Keratinocyte (primary cell): Measurements from ENCODE around the gene KIF11. TPM values are rescaled to one million over a fixed set of nuclear protein-coding genes. Genes with fewer than 3 reads are reported as not detected.

Experiments
- DNase-seq: peaks from one replicate; pipeline ENCODE4 v3.0.0-alpha.2; 2011; ENCODE audit warnings: low read depth, missing footprints, low spot score
- FAIRE-seq: peaks from 2 replicates; lab custom pipeline; 2011; peaks lifted over from hg19 to GRCh38; lab: Jason Lieb, UNC
- H2AFZ ChIP-seq: 2 replicates; pipeline ENCODE4 v1.6.0; 2012; ENCODE audit warnings: low read length, control low read depth, inconsistent platforms; ENCODE audit not compliant: control insufficient read depth
- H3K27ac ChIP-seq: 2 replicates; pipeline ENCODE4 v1.5.1; 2011; ENCODE audit warnings: low read length; ENCODE audit not compliant: control insufficient read depth, insufficient read depth
- H3K27me3 ChIP-seq: 3 replicates; pipeline ENCODE4 v1.6.0; 2011; ENCODE audit warnings: low read length; ENCODE audit not compliant: control insufficient read depth, insufficient read depth; ENCODE audit errors: extremely low read depth
- H3K36me3 ChIP-seq, 2 experiments: 2 replicates in 1 of 2; 3 replicates in 1 of 2; pipeline ENCODE4 v1.5.1; 2011; ENCODE audit warnings: low read length in 2 of 2, mild to moderate bottlenecking in 1 of 2; ENCODE audit not compliant: control insufficient read depth in 2 of 2, insufficient read depth in 2 of 2; ENCODE audit errors: extremely low read depth in 1 of 2
- H3K4me1 ChIP-seq: 3 replicates; pipeline ENCODE4 v1.5.1; 2011; ENCODE audit warnings: low read length; ENCODE audit not compliant: control insufficient read depth, insufficient read depth; ENCODE audit errors: extremely low read depth
- H3K4me2 ChIP-seq: 3 replicates; pipeline ENCODE4 v1.6.0; 2011; ENCODE audit warnings: low read depth, low read length; ENCODE audit not compliant: control insufficient read depth, insufficient read depth; ENCODE audit errors: extremely low read depth
- H3K4me3 ChIP-seq, 3 experiments: fragments of 200-600 bp in 1 of 3; sonication (generic) in 1 of 3; 2 replicates in 2 of 3; 3 replicates in 1 of 3; pipeline ENCODE4 v1.5.1; 2011 to 2016; ENCODE audit warnings: low read length in 3 of 3, mild to moderate bottlenecking in 3 of 3, control low read depth in 2 of 3, inconsistent platforms in 1 of 3, low read depth in 1 of 3, mixed read lengths in 1 of 3, mixed run types in 1 of 3, moderate library complexity in 1 of 3; ENCODE audit not compliant: control insufficient read depth in 2 of 3, insufficient read depth in 2 of 3; ENCODE audit errors: extremely low read depth in 1 of 3
- H3K79me2 ChIP-seq: 2 replicates; pipeline ENCODE4 v1.6.0; 2012; ENCODE audit warnings: low read length; ENCODE audit not compliant: control insufficient read depth, insufficient read depth
- H3K9ac ChIP-seq: 3 replicates; pipeline ENCODE4 v1.6.0; 2011; ENCODE audit warnings: low read length; ENCODE audit not compliant: control insufficient read depth, insufficient read depth; ENCODE audit errors: extremely low read depth
- H3K9me1 ChIP-seq: 3 replicates; pipeline ENCODE4 v1.6.0; 2011; ENCODE audit warnings: low read length; ENCODE audit not compliant: control insufficient read depth, insufficient read depth; ENCODE audit errors: extremely low read depth
- H3K9me3 ChIP-seq: 2 replicates; pipeline ENCODE4 v1.5.1; 2012; ENCODE audit warnings: low read depth, low read length; ENCODE audit not compliant: control insufficient read depth
- H4K20me1 ChIP-seq: 3 replicates; pipeline ENCODE4 v1.6.0; 2011; ENCODE audit warnings: low read length; ENCODE audit not compliant: control insufficient read depth, insufficient read depth; ENCODE audit errors: extremely low read depth
- CTCF ChIP-seq, 3 experiments: IDR thresholded peaks in 1 of 3; conservative IDR thresholded peaks in 1 of 3; optimal IDR thresholded peaks in 1 of 3; 2 replicates in 2 of 3; 3 replicates in 1 of 3; pipeline versions ENCODE3 to v1.5.1; 2011; ENCODE audit warnings: low read length in 3 of 3, mild to moderate bottlenecking in 3 of 3, moderate library complexity in 2 of 3, control low read depth in 1 of 3, inconsistent platforms in 1 of 3; ENCODE audit not compliant: insufficient read depth in 2 of 3; ENCODE audit errors: extremely low read depth in 1 of 3
- EZH2 ChIP-seq: IDR thresholded peaks from one replicate; pipeline ENCODE4 v1.6.1; 2012; ENCODE audit warnings: inconsistent platforms, mild to moderate bottlenecking, low read length, moderate library complexity
- dilution Hi-C: fragments of 300-500 bp; cut with MboI; formaldehyde crosslinking; loops from one replicate; pipeline ENCODE4 v1.7.0; 2020; ENCODE audit warnings: low sequenced_read_pairs; ENCODE audit not compliant: extremely low pct_ligation_motif_present
- polyA plus RNA-seq, 5 experiments: library from polyadenylated mRNA; depleted of rRNA in 3 of 5; stranded (reverse) in 3 of 5; stranded (forward) in 1 of 5; unstranded in 1 of 5; fragments of >200 nt; gene quantifications; 1 replicate in 1 of 5; 2 replicates in 3 of 5; 3 replicates in 1 of 5; pipeline versions ENCODE4 v1.2.1 to v1.2.3, GENCODE V29; 2011 to 2012; ENCODE audit warnings: missing spikeins in 2 of 5, low read depth in 1 of 5, low replicate concordance in 1 of 5

The KIF11 gene
- polyA plus RNA-seq, 1 donor (not counting 4 experiments of a cell fraction or from before 2014, with no cell fraction given): 10.6 TPM

- Histone ChIP-seq H3K4me2 (no peak overlapping the region), H4K20me1 (no peaks in the 10 kb centered on the region), H3K4me1 (peaks cover 7% of the 10 kb centered on the region), H3K9me3 (no peaks in the 10 kb centered on the region), H3K9me1 (no peaks in the 10 kb centered on the region), H3K79me2 (peaks cover 15% of the 10 kb centered on the region), H2AFZ (no peak overlapping the region), H3K4me3 (no peak overlapping the region), H3K9ac (no peak overlapping the region), H3K36me3 (peaks cover 0 to 2% of the 10 kb centered on the region in 2 experiments), H3K27ac (no peak overlapping the region), H3K27me3 (no peaks in the 10 kb centered on the region)
- no peak for TF ChIP-seq CTCF (optimal IDR thresholded peaks at IDR 0.05 in 1 of 3, IDR thresholded peaks at IDR 0.05 in 1 of 3, conservative IDR thresholded peaks at IDR 0.05 in 1 of 3; ENCODE audit: extremely low read depth in 1 of 3, insufficient read depth in 2 of 3, low read length in 3 of 3)
- no peak for FAIRE-seq
- dilution Hi-C loops: no loop called here
- DNase-seq: no peak
Observed at GRCh38 chr10:92545556-92545955, 47.4 kb upstream of the KIF11 start.

GRCh38 chr10:92547676-92548075 is 45.3 kb upstream of the KIF11 start:
- peaks cover 7% of the 10 kb centered on the region for H3K4me1 ChIP-seq
- TF ChIP-seq EZH2 (no peak), CTCF (optimal IDR thresholded peaks at IDR 0.05 in 1 of 3, IDR thresholded peaks at IDR 0.05 in 1 of 3, conservative IDR thresholded peaks at IDR 0.05 in 1 of 3; ENCODE audit: extremely low read depth in 1 of 3, insufficient read depth in 2 of 3, low read length in 3 of 3) (no peak)
- no peak overlapping the region for H3K4me3 ChIP-seq
- H3K79me2 ChIP-seq: peaks cover 12% of the 10 kb centered on the region
- FAIRE-seq (no peak), DNase-seq (no peak)
- H4K20me1 ChIP-seq: no peaks in the 10 kb centered on the region
- no peak overlapping the region for H3K9ac ChIP-seq
- dilution Hi-C loops: no loop called here
- H2AFZ ChIP-seq: no peak overlapping the region
- H3K4me2 ChIP-seq: no peak overlapping the region
- no peaks in the 10 kb centered on the region for H3K27me3 ChIP-seq
- H3K27ac ChIP-seq: no peak overlapping the region
- H3K9me3 ChIP-seq: no peaks in the 10 kb centered on the region
- H3K36me3 ChIP-seq: peaks cover 0 to 2% of the 10 kb centered on the region in 2 experiments
- H3K9me1 ChIP-seq: no peaks in the 10 kb centered on the region
